SU-DHL-6 (cell line): ENCODE results near the gene HOXD9.

Experiments used
- H2AFZ ChIP-seq: fragments of 200-600 bp; sonication (generic); 2 replicates; pipeline ENCODE4 v1.6.1; 2014; ENCODE audit warnings: low read depth, mild to moderate bottlenecking, moderate library complexity, mixed read lengths, antibody characterized with exemption, low read length; ENCODE audit not compliant: severe bottlenecking
- H3F3A ChIP-seq: fragments of 200-600 bp; shearing (Covaris generic); 2 replicates; pipeline ENCODE4 v1.6.0; 2016; ENCODE audit warnings: antibody characterized with exemption, mild to moderate bottlenecking; ENCODE audit not compliant: insufficient read depth
- H3K27ac ChIP-seq: fragments of 200-600 bp; sonication (generic); 2 replicates; pipeline ENCODE4 v1.5.1; 2016; ENCODE audit warnings: low read depth, mild to moderate bottlenecking, low read length, moderate library complexity, mixed read lengths
- H3K27me3 ChIP-seq: fragments of 200-600 bp; sonication (generic), shearing (Covaris generic); 2 replicates; pipeline ENCODE4 v1.6.0; 2014; ENCODE audit warnings: mild to moderate bottlenecking, low read length
- H3K36me3 ChIP-seq: fragments of 200-600 bp; sonication (generic); 2 replicates; pipeline ENCODE4 v1.6.1; 2014; ENCODE audit warnings: mild to moderate bottlenecking, low read length, mixed read lengths
- H3K4me2 ChIP-seq: fragments of 300-600, 200-600 bp; shearing (Covaris generic), sonication (generic); 2 replicates; pipeline ENCODE4 v1.6.0; 2014; ENCODE audit warnings: low read length, low read depth, mild to moderate bottlenecking; ENCODE audit not compliant: poor library complexity, severe bottlenecking
- H3K4me3 ChIP-seq: fragments of 200-600 bp; sonication (generic); 2 replicates; pipeline ENCODE4 v1.5.1; 2014; ENCODE audit warnings: antibody characterized with exemption, low read length, mild to moderate bottlenecking, mixed read lengths; ENCODE audit not compliant: insufficient read depth, poor library complexity, severe bottlenecking
- H3K79me2 ChIP-seq: fragments of 200-600 bp; sonication (generic); 2 replicates; pipeline ENCODE4 v1.6.1; 2014; ENCODE audit warnings: mild to moderate bottlenecking, low read length, moderate library complexity; ENCODE audit not compliant: insufficient read depth
- H3K9ac ChIP-seq: fragments of 200-600 bp; sonication (generic); 2 replicates; pipeline ENCODE4 v1.7.0; 2014; ENCODE audit warnings: mild to moderate bottlenecking, low read length
- H3K9me2 ChIP-seq: fragments of 200-600 bp; sonication (generic); replicated peaks from 2 replicates; pipeline ENCODE4 v1.6.1; 2014; ENCODE audit warnings: low read length; ENCODE audit not compliant: insufficient read depth
- H3K9me3 ChIP-seq: fragments of 200-600 bp; sonication (generic); 2 replicates; pipeline ENCODE4 v1.6.1; 2014; ENCODE audit warnings: low read length, mixed read lengths; ENCODE audit not compliant: insufficient read depth
- H4K20me1 ChIP-seq: fragments of 200-600 bp; sonication (generic); 2 replicates; pipeline ENCODE4 v1.6.1; 2014; ENCODE audit warnings: low read depth, mild to moderate bottlenecking, antibody characterized with exemption, low read length, moderate library complexity, mixed read lengths
- EZH2phosphoT487 ChIP-seq: fragments of 200-600 bp; sonication (generic), shearing (Covaris generic); conservative IDR thresholded peaks from 2 replicates; pipeline ENCODE4 v1.6.1; 2018; ENCODE audit warnings: mild to moderate bottlenecking, antibody characterized with exemption, low read length, moderate library complexity, mixed read lengths
- TF ChIP-seq, protein P1 (sequence below): fragments of 200-600 bp; sonication (generic); IDR thresholded peaks from one replicate; pipeline ENCODE4 v1.5.1; 2017; ENCODE audit warnings: antibody characterized with exemption, mild to moderate bottlenecking, low read length, moderate library complexity; ENCODE audit not compliant: insufficient read depth, poor library complexity, severe bottlenecking

Gene HOXD9

GRCh38 chr2:176149939-176150583 is 27.5 kb downstream of the HOXD9 start:
- no peaks in the 10 kb centered on the region for H3F3A ChIP-seq
- TF ChIP-seq, protein P1, sequence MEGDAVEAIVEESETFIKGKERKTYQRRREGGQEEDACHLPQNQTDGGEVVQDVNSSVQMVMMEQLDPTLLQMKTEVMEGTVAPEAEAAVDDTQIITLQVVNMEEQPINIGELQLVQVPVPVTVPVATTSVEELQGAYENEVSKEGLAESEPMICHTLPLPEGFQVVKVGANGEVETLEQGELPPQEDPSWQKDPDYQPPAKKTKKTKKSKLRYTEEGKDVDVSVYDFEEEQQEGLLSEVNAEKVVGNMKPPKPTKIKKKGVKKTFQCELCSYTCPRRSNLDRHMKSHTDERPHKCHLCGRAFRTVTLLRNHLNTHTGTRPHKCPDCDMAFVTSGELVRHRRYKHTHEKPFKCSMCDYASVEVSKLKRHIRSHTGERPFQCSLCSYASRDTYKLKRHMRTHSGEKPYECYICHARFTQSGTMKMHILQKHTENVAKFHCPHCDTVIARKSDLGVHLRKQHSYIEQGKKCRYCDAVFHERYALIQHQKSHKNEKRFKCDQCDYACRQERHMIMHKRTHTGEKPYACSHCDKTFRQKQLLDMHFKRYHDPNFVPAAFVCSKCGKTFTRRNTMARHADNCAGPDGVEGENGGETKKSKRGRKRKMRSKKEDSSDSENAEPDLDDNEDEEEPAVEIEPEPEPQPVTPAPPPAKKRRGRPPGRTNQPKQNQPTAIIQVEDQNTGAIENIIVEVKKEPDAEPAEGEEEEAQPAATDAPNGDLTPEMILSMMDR: no peak
- no peak for TF ChIP-seq EZH2phosphoT487
- H2AFZ ChIP-seq: no peak overlapping the region
- H3K4me3 ChIP-seq: no peak overlapping the region
- H3K79me2 ChIP-seq: no peaks in the 10 kb centered on the region
- no peak overlapping the region for H3K27ac ChIP-seq
- H3K4me2 ChIP-seq: no peak overlapping the region
- H3K9me2 ChIP-seq: no peaks in the 10 kb centered on the region
- H3K36me3 ChIP-seq: no peaks in the 10 kb centered on the region
- no peaks in the 10 kb centered on the region for H3K9me3 ChIP-seq
- no peaks in the 10 kb centered on the region for H3K27me3 ChIP-seq
- H4K20me1 ChIP-seq: no peaks in the 10 kb centered on the region
- no peak overlapping the region for H3K9ac ChIP-seq

DNA sequence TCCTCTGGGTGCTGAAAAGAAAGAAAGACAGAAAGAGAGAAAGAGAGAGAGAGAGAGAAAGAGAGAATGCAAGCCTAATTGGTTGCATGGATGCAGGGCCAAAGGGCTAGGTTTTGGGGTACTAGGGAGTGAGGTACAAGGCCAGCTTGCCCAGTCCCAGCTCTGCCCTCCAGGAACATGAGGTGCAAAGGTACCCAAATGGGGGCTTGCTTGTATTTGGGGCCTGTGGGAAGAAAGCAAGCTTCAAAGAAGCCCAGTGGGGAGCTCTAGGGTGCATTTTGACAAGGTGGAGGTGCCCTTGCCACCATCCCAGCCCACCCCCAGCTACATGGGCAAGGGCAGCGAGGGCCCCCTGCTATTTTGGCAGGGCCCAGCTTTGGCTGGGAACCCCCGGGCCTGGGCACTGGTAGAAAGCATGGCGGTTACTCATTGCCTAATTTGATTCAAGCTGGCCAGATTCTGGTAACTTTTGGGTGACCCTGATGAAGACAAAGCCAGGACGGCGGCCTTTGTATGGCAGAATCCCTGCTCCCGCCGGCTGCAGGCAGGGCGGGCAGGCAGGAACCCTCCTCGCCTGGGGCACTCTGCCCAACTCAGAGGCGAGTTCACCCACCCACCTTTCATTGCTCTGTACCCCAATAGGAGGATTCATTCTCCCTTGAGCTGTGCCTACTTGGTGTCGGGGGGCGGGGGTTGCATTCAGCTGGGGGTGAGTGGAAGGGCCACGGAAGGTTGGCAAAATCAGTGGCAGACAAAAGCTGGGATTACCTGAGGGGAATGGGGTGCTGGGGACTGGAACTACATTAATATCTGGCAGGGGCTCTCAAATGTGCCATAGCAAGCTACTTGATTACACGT is 28.3 kb downstream of the HOXD9 start:
- H3F3A ChIP-seq: no peaks in the 10 kb centered on the region
- H3K4me3 ChIP-seq: no peak overlapping the region
- TF ChIP-seq EZH2phosphoT487: no peak
- TF ChIP-seq, protein P1: no peak
- H3K79me2 ChIP-seq: no peaks in the 10 kb centered on the region
- H3K27me3 ChIP-seq: no peaks in the 10 kb centered on the region
- H3K9me3 ChIP-seq: no peaks in the 10 kb centered on the region
- no peaks in the 10 kb centered on the region for H4K20me1 ChIP-seq
- H2AFZ ChIP-seq: no peak overlapping the region
- H3K9me2 ChIP-seq: no peaks in the 10 kb centered on the region
- no peaks in the 10 kb centered on the region for H3K36me3 ChIP-seq
- H3K9ac ChIP-seq: no peak overlapping the region
- no peak overlapping the region for H3K4me2 ChIP-seq
- H3K27ac ChIP-seq: no peak overlapping the region

GRCh38 chr2:176151442-176152287 is 29.1 kb downstream of the HOXD9 start, which contains the start of gene HOXD4:
Gene HOXD4, plus strand, starts transcription at chr2:176151550. Its CDS starts 84 bp downstream, at chr2:176151634.
- no peak within 1 kb of the TSS for H3K9ac ChIP-seq
- H3K4me3 ChIP-seq: no peak within 1 kb of the TSS

More at GRCh38 chr2:176151442-176152287, 29.1 kb downstream of the HOXD9 start, which contains the start of gene HOXD4:
- H3K79me2 ChIP-seq: no peaks in the 10 kb centered on the region
- no peaks in the 10 kb centered on the region for H3K36me3 ChIP-seq
- TF ChIP-seq, protein P1: no peak
- no peak for TF ChIP-seq EZH2phosphoT487
- no peaks in the 10 kb centered on the region for H4K20me1 ChIP-seq
- H3K9me3 ChIP-seq: no peaks in the 10 kb centered on the region
- H3F3A ChIP-seq: no peaks in the 10 kb centered on the region
- H3K9me2 ChIP-seq: no peaks in the 10 kb centered on the region
- no peak within 1 kb of the TSS for H3K27ac ChIP-seq
- no peak within 1 kb of the TSS for H3K4me2 ChIP-seq
- no peaks in the 10 kb centered on the region for H3K27me3 ChIP-seq
- H2AFZ ChIP-seq: no peak within 1 kb of the TSS
